Heart left ventricle (tissue), 16 donors: Measurements from ENCODE around the gene CSRP1. TPM values are rescaled to one million over a fixed set of nuclear protein-coding genes. Genes with fewer than 3 reads are reported as not detected.
"Not testable (repeated sequence)": the region's sequence is repeated elsewhere in the genome, so short reads cannot be mapped to it uniquely, and the experiment has no call there.

Experiments
- ATAC-seq, 4 donors: fragments of 200-7000 bp; cut with Tn5 transposase; one replicate each; pipeline ENCODE4 v1.9.1; 2020 to 2022; ENCODE audit warnings: moderate library complexity in 4 of 4, mild to moderate bottlenecking in 3 of 4, moderate number of reproducible peaks in 1 of 4
- DNase-seq, 5 donors: peaks; one replicate each; pipeline ENCODE4 v3.0.0-alpha.2; 2020
- H3K27ac ChIP-seq, 12 donors: fragments of 200-600 bp; sonication (generic) in 4 of 12; one replicate each; pipeline versions ENCODE4 v1.5.0 to v1.8.0; 2016 to 2022; ENCODE audit warnings: mild to moderate bottlenecking in 2 of 12
- H3K27me3 ChIP-seq, 9 donors: fragments of 200-600 bp; sonication (generic) in 2 of 9; one replicate each; pipeline versions ENCODE4 v1.5.1 to v1.8.0; 2016 to 2022; ENCODE audit warnings: mild to moderate bottlenecking in 3 of 9
- H3K36me3 ChIP-seq, 9 donors: fragments of 200-600 bp; sonication (generic) in 2 of 9; one replicate each; pipeline versions ENCODE4 v1.5.0 to v1.8.0; 2018 to 2022; ENCODE audit warnings: mild to moderate bottlenecking in 2 of 9
- H3K4me1 ChIP-seq, 12 donors: fragments of 200-600 bp; sonication (generic) in 4 of 12; one replicate each; pipeline versions ENCODE4 v1.5.0 to v1.8.0; 2016 to 2022; ENCODE audit warnings: mild to moderate bottlenecking in 3 of 12
- H3K4me3 ChIP-seq, 12 donors: fragments of 200-600 bp; sonication (generic) in 4 of 12; one replicate each; pipeline versions ENCODE4 v1.5.0 to v1.8.0; 2017 to 2022; ENCODE audit warnings: mild to moderate bottlenecking in 9 of 12, moderate library complexity in 4 of 12
- H3K9me3 ChIP-seq, 12 donors: fragments of 200-600 bp; sonication (generic) in 4 of 12; one replicate each; pipeline versions ENCODE4 v1.5.0 to v1.8.0; 2016 to 2022; ENCODE audit warnings: mild to moderate bottlenecking in 1 of 12
- POLR2A ChIP-seq, 2 donors: fragments of 450-650 bp; IDR thresholded peaks; one replicate each; pipeline ENCODE4 v1.6.1; 2017; ENCODE audit warnings: antibody characterized with exemption in 2 of 2, mild to moderate bottlenecking in 2 of 2, moderate library complexity in 2 of 2
- WGBS, 4 donors: extraction: QIAGEN DNeasy Blood & Tissue Kit in 2 of 4; methylation state at CpG; one replicate each; pipeline versions ENCODE4 v1.1.5 to v1.1.7; 2013 to 2018; 5-methylcytosine and 5-hydroxymethylcytosine counted together
- intact Hi-C, 10 donors: fragments of 100-400 bp; cut with DNase I; formaldehyde crosslinking; loops; one replicate each; pipeline versions ENCODE4 v1.11.1 to v1.14.2; 2022
- polyA plus RNA-seq, 2 donors: library from polyadenylated mRNA; stranded (reverse); fragments of 200-250 nt; gene quantifications; one replicate each; pipeline ENCODE4 v1.2.3, GENCODE V29; 2013
- total RNA-seq, 9 donors: library from RNA; depleted of rRNA in 2 of 9; stranded (reverse); fragments of >200 nt in 2 of 9; fragmentation: NEBNext Ultra II Directional in 3 of 9; extraction: Animal tissue kit (Norgen Biotek cat#: 25700) in 3 of 9; gene quantifications; one replicate each; pipeline versions ENCODE4 v1.1.0 to v1.2.4, GENCODE V29; 2016 to 2023
- TF ChIP-seq, protein P1 (sequence below), 12 donors: fragments of 200-600 bp; sonication (generic) in 4 of 12; IDR thresholded peaks; one replicate each; pipeline versions ENCODE4 v1.5.0 to v1.8.0; 2018 to 2022; ENCODE audit warnings: antibody characterized with exemption in 12 of 12, mild to moderate bottlenecking in 5 of 12
- donor health status: ischemic (EF 13 %, LVEDD 7.1; RV severe dilation, severe dysfunction).
- donor health status: healthy with polysubstance abuse.
- donor health status: DM: no; HTN: yes; CAD: no.
- donor health status: DM: no; HTN: no; CAD: no.
- donor health status: ischemic (EF 25% LVEDD 6.9; RV normal size, moderate dysfunction).
- donor health status: ischemic (EF 25% LVEDD 5.7; RV mildly dilated, moderate dysfunction).
- donor health status: healthy.
- donor health status: DM: yes; HTN: yes; CAD: no.
- donor health status: ischemic (EF 35%, LVEDD 5.7; RV mildly dilated, moderate dysfunction).
- donor health status: nonischemic (EF 11% LVEDD 7.7; RV severe dilation, severe dysfunction).
- donor health status: DM: yes; HTN: yes; CAD: no.
- donor health status: PGD.
- donor health status: ischemic (EF 29% LVEDD 5.4; RV normal size, mild dysfunction).
- donor health status: nonischemic (EF 23%, LVEDD 6.1; RV moderate dilation, normal function).

Gene CSRP1
- total and polyA plus RNA-seq, 11 donors, result 35.8 to 325 (median 78.6) TPM

DNA sequence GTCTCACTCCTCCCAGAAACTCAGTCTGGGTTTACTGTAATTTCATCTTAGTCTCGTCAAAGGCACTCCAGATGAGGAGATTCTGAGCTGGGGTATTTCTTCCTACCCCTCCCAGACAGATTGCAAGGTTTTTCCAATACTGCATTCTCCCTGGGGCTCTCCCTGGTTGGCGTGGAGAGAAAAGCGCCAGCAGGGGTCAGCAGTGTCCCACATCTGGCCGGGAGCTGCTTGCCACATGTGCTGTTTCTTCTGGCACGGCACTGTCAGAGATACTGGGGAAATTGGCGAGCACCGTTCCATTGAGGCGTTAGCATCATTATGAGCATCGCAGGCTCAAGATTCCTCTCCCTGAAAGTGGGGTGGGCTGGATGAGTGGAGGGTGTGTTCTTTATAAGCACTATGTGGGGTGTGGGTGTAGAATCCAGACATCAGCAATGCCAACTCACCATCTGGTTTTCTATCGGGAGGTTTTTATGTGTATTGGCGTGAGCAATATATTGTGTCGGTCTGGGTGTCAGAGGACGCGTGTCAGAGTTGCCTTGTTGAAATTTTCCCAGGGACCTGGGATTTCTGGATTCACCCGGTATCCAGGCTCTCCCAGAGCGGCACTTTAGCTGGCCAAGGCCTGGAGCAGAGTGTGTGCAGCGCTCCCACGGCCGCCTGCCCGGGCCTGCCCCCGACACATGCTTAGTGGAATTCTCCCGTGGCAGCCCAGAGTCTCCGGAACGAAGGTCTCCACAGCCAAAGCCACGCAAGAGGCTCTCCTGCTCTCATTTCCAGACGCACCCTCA, 24.0 kb upstream of the CSRP1 start:
- ATAC-seq (peak; percentile 75 to 91 (median 88)), DNase-seq (peak; percentile 89 to 91 (median 90))
- Histone ChIP-seq H3K27ac (peak overlapping the region; percentile 25 to 86 (median 64)), H3K27me3 (no peaks in the 10 kb centered on the region), H3K4me1 (peaks cover 4 to 49% (median 35%) of the 10 kb centered on the region in 12 donors), H3K9me3 (no peaks in the 10 kb centered on the region), H3K4me3 (no peak overlapping the region), H3K36me3 (no peaks in the 10 kb centered on the region)
- no peak for TF ChIP-seq POLR2A (IDR thresholded peaks at IDR 0.05)
- TF ChIP-seq, protein P1, sequence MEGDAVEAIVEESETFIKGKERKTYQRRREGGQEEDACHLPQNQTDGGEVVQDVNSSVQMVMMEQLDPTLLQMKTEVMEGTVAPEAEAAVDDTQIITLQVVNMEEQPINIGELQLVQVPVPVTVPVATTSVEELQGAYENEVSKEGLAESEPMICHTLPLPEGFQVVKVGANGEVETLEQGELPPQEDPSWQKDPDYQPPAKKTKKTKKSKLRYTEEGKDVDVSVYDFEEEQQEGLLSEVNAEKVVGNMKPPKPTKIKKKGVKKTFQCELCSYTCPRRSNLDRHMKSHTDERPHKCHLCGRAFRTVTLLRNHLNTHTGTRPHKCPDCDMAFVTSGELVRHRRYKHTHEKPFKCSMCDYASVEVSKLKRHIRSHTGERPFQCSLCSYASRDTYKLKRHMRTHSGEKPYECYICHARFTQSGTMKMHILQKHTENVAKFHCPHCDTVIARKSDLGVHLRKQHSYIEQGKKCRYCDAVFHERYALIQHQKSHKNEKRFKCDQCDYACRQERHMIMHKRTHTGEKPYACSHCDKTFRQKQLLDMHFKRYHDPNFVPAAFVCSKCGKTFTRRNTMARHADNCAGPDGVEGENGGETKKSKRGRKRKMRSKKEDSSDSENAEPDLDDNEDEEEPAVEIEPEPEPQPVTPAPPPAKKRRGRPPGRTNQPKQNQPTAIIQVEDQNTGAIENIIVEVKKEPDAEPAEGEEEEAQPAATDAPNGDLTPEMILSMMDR (IDR thresholded peaks at IDR 0.05), result peak; percentile 75 to 90 (median 82)
- intact Hi-C loops, result loop anchor here in 8 of 10 donors (1.0 to 10.0 kb wide), 8 partner anchors 28 to 454 kb away; partner anchors contain the start of gene RNPEP (in 1 of the 8)
- 42 to 54% (median 48%) methylated on average over 25 to 26 of the region's 26 CpGs for WGBS, 4 donors

DNA sequence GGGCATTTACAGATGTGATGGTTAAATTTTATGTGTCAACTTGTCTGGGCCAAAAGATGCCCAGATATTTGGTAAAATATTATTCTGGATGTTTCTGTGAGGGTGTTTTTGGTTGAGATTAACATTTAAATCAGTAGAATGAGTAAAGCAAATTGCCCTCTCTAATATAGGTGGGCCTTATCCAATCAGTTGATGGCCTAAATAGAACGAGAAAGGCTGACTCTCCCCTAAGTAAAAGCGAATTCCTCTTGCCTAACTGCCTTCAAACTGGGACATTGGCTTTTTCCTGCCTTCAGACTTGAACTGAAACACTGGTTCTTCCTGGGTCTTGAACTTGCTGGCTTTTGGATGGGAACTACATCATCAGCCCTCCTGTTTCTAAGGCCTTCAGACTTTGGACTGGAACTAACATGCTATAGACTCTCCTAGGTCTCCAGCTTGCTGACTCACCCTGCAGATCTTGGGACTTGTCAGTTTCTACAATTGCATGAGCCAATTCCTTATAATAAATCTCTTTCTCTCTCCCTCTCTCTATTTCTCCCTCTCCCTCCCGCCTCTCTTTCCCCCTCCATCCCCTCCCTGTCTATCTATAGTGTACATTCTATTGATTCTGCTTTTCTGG, 21.8 kb upstream of the CSRP1 start:
- intact Hi-C loops, result loop anchor here in 1 of 10 donors (2.0 kb wide), 1 partner anchor 176 kb away; no protein-coding TSS in a partner anchor
- Histone ChIP-seq H3K27me3 (no peaks in the 10 kb centered on the region), H3K36me3 (no peaks in the 10 kb centered on the region), H3K4me1 (peaks cover 4 to 29% (median 23%) of the 10 kb centered on the region in 12 donors), H3K4me3 (no peak overlapping the region), H3K9me3 (peaks cover 0 to 7% (median 0%) of the 10 kb centered on the region in 12 donors), H3K27ac (no peak overlapping the region)
- ATAC-seq (no peak), DNase-seq (no peak)
- TF ChIP-seq, protein P1 (IDR thresholded peaks at IDR 0.05), result no peak
- TF ChIP-seq POLR2A (IDR thresholded peaks at IDR 0.05), result no peak
- 93 to 95% (median 94%) methylated on average over 3 of the region's 3 CpGs for WGBS, 4 donors

DNA sequence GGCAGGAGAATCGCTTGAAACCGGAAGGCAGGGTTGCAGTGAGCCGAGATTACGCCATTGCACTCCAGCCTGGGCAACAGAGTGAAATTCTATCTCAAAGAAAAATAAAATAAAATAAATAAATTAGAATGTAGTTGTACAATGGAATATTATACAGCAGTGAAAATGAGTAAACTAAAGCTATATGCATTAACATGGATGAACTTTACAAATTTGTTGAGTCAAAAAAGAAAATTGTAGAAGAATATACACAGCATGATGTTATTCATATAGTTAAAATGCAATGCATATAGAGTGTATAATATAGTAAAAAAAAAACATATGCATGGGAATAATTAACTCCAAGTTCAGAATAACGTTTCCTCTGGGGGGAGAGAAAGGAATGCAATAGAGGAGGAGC, 21.0 kb upstream of the CSRP1 start:
- peaks cover 0 to 12% (median 0%) of the 10 kb centered on the region in 12 donors for H3K9me3 ChIP-seq
- H3K4me3 ChIP-seq, result no peak overlapping the region
- H3K4me1 ChIP-seq, result peaks cover 4 to 28% (median 23%) of the 10 kb centered on the region in 12 donors
- no peaks in the 10 kb centered on the region for H3K36me3 ChIP-seq
- intact Hi-C loops, result loop anchor here in 1 of 10 donors (2.0 kb wide), 1 partner anchor 177 kb away; no protein-coding TSS in a partner anchor
- no peak for TF ChIP-seq POLR2A (IDR thresholded peaks at IDR 0.05)
- TF ChIP-seq, protein P1 (IDR thresholded peaks at IDR 0.05), result no peak
- WGBS, 4 donors, result 91 to 95% (median 93%) methylated on average over 5 of the region's 5 CpGs
- H3K27me3 ChIP-seq, result no peaks in the 10 kb centered on the region
- DNase-seq, result no peak
- H3K27ac ChIP-seq, result no peak overlapping the region
- no peak for ATAC-seq

DNA sequence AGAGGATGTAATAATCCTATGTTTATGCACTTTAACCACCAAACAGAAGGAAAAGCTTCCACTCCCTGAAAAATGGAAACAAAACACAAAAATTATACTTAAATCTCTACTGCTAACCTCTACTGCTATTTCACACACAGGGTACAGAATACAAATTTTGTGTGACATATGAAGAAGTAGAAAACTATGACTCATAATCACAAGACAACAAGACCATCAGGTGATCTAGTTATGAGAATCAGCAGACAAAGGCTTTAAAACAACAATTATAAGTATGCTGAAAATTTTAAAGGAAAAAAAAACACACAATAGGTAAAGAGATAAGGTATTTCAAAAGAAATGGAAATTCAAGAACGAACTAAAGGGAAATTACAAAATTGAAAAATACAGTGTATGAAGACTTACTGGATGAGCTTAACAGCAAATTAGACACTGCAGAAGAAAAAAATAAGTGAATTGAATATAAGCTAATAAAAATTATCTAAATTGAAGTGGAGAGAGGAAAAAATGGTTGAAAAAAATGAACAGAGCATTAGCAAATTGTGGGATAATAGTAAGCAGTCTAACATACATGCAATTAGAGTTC, 18.4 kb upstream of the CSRP1 start:
- TF ChIP-seq POLR2A (IDR thresholded peaks at IDR 0.05), result no peak
- TF ChIP-seq, protein P1 (IDR thresholded peaks at IDR 0.05), result no peak
- intact Hi-C loops, result no loop called here
- H3K9me3 ChIP-seq, result peaks cover 0 to 12% (median 0%) of the 10 kb centered on the region in 12 donors
- H3K4me1 ChIP-seq, result peaks cover 0 to 3% (median under 1%) of the 10 kb centered on the region in 12 donors
- 96 to 100% (median 97%) methylated on average over 1 of the region's 1 CpG for WGBS, 4 donors
- no peak overlapping the region for H3K27ac ChIP-seq
- H3K4me3 ChIP-seq, result no peak overlapping the region
- H3K27me3 ChIP-seq, result no peaks in the 10 kb centered on the region
- no peak for DNase-seq
- H3K36me3 ChIP-seq, result no peaks in the 10 kb centered on the region
- no peak for ATAC-seq

DNA sequence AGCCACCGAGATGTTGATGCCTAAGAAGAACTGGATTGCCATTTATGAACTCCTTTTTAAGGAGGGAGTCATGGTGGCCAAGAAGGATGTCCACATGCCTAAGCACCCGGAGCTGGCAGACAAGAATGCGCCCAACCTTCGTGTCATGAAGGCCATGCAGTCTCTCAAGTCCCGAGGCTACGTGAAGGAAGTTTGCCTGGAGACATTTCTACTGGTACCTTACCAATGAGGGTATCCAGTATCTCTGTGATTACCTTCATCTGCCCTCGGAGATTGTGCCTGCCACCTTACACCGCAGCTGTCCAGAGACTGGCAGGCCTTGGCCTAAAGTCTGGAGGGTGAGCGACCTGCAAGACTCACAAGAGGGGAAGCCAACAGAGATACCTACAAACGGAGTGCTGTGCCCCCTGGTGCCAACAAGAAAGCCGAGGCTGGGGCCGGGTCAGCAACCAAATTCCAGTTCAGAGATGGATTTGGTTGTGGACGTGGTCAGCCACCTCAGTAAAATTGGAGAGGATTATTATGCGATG, 13.2 kb upstream of the CSRP1 start:
- H3K9me3 ChIP-seq, result peaks cover 0 to 12% (median 0%) of the 10 kb centered on the region in 12 donors
- intact Hi-C loops, ATAC-seq, H3K36me3 ChIP-seq, H3K4me3 ChIP-seq, H3K27me3 ChIP-seq, H3K4me1 ChIP-seq, H3K27ac ChIP-seq, DNase-seq: not testable (repeated sequence)
- 78 to 94% (median 87%) methylated on average over 12 to 14 of the region's 14 CpGs for WGBS, 4 donors
